ENCODE data around the gene DOCK6.
A peak's percentile ranks its signal among the peaks of the same experiment; 100 is the strongest.

DOCK6 gene, protein sequence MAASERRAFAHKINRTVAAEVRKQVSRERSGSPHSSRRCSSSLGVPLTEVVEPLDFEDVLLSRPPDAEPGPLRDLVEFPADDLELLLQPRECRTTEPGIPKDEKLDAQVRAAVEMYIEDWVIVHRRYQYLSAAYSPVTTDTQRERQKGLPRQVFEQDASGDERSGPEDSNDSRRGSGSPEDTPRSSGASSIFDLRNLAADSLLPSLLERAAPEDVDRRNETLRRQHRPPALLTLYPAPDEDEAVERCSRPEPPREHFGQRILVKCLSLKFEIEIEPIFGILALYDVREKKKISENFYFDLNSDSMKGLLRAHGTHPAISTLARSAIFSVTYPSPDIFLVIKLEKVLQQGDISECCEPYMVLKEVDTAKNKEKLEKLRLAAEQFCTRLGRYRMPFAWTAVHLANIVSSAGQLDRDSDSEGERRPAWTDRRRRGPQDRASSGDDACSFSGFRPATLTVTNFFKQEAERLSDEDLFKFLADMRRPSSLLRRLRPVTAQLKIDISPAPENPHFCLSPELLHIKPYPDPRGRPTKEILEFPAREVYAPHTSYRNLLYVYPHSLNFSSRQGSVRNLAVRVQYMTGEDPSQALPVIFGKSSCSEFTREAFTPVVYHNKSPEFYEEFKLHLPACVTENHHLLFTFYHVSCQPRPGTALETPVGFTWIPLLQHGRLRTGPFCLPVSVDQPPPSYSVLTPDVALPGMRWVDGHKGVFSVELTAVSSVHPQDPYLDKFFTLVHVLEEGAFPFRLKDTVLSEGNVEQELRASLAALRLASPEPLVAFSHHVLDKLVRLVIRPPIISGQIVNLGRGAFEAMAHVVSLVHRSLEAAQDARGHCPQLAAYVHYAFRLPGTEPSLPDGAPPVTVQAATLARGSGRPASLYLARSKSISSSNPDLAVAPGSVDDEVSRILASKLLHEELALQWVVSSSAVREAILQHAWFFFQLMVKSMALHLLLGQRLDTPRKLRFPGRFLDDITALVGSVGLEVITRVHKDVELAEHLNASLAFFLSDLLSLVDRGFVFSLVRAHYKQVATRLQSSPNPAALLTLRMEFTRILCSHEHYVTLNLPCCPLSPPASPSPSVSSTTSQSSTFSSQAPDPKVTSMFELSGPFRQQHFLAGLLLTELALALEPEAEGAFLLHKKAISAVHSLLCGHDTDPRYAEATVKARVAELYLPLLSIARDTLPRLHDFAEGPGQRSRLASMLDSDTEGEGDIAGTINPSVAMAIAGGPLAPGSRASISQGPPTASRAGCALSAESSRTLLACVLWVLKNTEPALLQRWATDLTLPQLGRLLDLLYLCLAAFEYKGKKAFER (N-terminal part only)

DNA sequence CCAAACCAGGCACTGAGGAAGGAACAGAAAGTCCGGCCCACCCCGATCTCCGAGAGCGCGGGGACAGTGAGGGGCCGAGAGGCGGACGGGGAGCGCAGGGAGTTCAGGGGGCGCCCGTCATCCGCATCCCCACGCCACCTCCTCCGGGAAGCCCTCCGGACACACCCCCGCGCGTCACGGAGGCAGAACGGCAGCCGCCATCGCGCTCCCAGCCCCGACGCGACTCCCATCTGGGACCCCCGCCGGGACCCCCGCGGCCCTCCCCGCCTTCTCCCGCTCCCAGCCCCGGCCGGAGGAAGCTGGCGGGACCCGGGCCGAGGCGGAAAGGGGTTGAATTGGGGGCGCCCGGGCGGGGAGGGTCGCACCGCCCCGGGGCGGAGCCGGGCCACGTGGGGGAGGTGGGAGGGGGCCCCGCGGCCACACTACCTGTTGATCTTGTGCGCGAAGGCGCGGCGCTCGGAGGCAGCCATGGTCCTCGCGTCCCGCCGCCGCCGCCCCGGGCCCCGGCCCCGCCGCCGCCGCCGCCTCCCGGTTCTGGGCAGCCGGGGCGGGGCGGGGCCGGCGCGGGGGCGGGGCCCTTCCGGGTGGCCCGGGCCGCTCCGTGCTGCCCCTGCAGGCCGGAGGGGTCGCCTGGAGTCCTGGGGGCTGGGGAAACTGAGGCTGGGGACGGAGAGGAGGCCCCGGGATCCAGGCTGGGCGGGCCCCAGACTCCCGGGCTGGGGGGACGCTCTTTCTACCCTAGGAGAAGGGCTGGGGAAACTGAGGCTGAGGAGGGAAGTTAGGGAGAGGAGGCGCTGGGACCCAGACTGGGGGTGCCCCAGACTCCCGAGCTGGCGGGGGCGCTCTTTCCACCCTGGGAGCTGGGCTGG, at the start of gene DOCK6:
TSS of gene DOCK6 (minus strand) at position 554 of the 869 bp plus-strand sequence. CDS start at position 470, 84 bp downstream.
- no peak for DNase-seq

DNA sequence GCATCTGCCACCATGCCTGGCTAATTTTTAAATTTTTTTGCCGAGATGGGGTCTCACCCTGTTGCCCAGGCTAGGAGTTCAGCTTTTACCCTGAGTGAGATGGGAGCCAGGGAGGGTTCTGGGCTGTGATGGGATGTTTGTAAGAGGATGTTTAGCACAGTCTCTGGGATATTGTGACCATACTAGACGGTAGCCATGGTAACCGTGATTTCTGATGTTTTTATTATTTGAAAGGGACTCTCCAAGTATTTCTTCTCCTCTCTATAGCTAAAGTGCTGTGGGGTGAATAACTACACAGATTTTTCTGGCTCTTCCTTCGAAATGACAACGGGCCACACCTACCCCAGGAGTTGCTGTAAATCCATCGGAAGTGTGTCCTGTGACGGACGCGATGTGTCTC, 44.0 kb upstream of the DOCK6 start:
- no peak for DNase-seq

DNA sequence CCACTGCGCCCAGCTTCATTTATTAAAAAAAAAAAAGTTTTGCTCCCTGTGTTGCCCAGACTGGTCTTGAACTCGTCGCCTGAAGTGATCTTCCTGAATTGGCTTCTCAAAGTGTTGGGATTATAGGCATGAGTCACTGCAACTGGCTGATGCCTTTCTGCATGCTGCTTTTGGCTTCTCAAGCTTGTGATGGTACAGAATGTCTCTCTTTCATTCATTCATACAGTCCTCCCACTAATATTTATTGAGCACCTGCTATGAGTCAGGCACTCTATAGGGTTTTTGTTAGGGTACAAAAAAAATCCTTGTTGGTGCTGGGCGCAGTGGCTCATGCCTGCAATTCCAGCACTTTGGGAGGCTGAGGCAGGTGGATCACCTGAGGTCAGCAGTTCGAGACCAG, 42.6 kb upstream of the DOCK6 start:
- DNase-seq: peak; percentile 31

DNA sequence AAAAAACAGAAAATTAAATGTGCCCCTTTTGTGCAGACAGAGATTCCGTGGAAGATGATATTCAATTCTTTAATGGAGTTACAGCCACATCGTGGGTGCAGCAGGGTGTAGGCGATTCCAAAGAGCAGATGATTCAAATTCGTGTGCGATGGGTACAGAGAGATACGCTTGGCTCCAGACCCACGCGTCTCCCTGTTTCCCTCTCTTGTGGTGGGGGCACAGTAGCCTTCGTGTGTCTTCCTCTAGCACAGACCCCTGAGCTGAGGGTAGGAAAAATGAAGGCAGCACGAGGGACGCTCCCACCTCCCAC, 38.4 kb upstream of the DOCK6 start:
- no peak for DNase-seq

DNA sequence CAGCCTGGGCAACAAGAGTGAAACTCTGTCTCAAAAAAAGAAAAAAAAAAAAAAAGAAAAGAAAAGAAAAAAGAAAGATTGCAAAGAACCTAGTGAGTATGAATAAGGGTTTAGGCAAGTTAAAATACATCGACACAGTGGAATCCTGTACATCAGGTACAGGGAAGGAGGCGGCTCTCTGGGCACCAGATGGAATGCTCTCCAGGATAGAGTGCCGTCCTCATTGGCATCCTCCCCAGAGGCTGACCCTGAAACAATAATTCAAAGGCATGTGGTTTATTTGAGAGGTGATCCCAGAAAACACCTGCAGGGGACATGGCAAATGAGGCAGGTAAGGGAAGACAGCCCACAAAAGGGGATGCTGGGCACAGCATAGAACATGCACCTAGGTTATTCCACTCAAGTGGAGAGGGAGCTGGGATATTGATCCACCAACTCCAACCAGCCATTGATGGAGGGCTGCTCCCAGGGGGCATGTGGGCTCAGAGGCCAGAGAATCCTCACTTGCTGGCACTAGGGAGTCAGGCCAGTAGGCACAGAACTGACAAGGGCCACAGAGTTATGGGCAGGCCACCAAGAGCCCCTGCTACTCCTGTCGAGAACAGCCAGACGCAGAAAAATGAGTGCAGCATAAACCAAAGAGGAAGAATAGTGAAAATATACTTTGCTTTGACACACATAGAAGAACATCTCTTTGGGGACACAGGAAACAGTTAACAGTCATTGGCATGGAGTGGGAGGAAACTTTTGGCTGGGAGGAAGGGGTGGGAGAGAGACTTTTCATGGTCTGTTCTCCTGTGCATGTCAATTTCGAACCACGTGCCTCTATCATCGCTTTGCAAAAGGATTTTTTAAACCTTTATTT, 37.9 kb upstream of the DOCK6 start:
- no peak for DNase-seq

DNA sequence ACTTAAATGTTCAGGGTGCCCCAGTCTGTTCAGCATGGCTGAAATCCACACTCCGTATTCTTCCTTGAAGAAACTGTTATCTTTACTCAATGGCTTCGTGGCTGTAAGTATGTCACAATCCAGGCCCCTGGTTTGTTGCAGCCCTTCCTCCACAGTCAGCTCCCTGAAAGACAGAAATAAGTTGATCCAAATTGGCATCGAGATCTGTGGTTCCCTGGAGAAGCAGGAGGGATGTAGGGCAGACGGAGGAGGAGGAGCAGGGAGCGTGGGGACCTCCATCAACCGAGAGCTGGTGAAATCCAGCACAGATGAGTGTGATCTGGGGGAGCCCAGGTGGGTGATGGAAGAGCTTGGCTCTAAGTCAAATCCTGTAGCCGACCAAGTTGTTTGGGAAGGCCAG, 33.9 kb upstream of the DOCK6 start:
- peak; percentile 63 for DNase-seq

DNA sequence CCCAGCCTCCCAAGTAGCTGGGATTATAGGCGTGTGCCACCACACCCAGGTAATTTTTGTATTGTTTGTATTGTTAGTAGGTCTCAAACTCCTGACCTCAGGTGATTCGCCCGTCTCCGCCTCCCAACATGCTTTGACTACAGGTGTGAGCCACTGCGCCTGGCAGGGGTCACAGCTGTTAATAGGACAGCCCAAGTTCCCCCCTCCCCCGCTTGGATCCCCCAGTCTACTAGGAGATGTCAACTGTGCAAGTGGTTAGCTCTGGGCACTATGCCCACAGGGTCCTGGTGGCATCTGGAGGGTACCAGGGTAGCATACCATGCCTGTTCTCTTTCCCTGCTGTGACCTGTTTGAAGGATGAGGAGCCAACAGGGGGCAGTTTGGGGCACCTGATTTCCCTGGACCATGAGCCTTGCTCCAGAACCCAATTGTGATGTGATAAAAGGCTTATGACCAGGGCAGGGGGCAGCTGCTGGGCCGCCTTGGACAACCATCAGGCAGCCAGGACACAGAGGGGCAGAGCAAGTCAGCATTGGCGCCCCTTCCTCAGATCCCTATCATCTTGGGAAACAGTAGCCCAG, 33.4 kb upstream of the DOCK6 start, which contains the start of gene TSPAN16:
TSS of gene TSPAN16 (plus strand) at position 496 of the 581 bp plus-strand sequence. CDS start 138 bp downstream, outside the sequence.
- DNase-seq: no peak

DNA sequence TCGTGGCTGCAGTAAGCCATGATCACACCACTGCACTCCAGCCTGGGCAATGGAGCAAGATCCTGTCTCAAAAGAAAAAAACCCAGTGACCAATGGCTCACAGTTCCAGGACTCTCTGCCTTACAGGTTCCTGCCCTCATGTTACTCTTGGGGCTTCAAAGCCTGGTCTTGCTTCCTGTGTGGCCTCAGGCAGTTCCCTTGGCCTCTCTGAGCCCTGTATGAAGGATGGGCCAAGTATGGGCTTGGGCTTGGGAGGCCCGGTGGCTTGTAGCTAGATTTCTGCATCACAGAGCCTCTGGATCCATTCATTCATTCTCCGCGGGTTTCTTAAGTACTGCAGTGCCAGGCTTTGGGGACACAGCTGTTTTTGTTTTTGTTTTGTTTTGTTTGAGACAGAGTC, 32.9 kb upstream of the DOCK6 start:
- DNase-seq: no peak

DNA sequence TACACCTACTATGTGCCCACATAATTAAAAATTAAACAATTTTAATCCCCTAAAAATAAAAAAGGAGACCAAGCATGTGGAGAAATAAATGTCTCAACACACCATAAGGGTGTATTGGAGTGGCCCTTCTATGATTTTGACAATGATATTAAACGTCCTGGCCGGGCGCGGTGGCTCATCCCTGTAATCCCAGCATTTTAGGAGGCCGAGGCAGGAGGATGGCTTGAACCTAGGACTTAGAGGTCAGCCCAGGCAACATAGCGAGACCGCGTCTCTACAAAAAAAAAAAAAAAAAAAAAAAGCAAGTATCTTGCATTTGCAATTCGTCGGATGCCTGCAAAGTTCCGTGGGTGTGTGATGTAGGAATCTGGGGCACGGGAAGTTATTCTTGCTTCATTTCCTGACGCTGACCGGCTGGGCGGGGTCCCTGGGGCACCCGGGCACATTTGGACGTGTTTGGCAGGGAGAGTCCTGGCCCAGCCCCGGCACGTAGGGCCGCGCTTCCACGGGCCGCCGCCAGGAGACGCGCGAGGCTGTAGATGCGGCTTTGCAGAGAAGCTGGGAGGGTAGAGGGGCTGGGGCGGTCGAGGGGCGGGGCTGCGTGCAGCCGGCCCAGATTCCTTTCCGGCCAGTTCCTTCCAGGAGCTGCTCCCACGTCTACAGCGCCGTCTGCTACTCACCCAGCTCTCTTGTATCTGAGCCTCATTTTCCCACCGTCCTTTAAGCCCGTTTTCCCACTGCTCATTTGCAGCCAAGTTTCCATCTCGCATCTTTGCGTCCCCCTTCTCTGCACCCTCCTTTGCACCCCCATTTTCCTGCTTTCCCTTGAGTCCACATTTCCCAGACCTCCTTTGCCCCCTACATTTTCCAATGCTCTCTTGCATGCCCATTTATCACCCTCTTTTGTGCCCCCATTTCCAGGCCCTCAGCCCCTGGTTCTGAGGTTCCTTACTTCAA, 31.4 kb upstream of the DOCK6 start:
- peak; percentile 99 for DNase-seq

DNA sequence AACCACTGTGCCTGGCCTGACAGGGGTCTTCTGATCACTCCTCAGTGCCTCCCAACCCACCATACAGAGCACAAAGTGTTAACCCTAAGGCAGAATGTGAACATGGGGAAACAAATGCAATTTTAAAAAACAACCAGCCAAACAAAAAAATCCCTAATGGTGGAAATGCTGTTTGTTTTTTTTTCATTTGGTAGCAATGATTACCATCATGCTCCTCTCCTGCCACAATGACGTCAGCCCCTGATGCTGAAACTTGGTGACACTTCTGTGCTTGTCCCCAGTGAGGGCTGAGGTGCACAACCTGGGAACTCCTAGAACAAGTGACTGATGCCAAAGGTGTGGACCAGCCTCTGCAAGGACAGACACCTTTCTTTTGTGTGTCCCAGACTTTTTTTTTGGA, 29.7 kb upstream of the DOCK6 start:
- peak; percentile 23 for DNase-seq

DNA sequence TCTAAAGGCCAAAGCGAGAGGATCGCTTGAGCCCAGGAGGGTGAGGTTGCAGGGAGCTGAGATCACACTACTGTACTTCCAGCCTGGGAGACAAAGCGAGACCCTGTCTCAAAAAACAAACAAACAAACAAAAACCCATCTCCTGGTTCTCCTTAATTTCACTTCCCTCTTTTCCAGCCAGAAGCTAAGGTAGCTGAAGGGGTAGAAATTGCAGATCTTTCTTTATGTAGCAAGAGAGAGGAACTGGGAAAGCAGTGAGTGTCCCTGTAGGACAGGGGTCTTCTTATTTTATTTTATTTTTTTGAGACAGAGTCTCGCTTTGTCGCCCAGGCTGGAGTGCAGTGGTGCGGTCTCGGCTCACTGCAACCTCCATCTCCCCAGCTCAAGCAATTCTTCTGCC, 29.1 kb upstream of the DOCK6 start:
- DNase-seq: peak; percentile 52

DNA sequence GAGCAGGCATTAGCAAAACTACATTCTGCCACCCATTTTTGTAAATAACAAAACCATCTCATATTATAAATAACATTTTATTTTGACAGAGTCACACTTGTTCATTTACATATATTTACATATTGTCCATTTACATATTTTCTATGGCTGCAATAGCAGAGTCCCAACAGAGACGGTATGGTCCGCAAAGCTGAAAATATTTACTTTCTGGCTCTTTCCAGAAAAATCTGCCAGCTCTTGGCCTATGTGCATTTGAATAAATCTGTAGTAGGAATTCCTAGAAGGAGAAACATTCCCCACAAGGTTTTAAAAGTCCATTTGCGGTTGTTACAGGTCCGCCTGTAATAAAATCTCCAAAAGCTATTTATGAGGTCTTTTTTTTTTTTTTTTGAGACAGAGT, 27.9 kb upstream of the DOCK6 start:
- DNase-seq: no peak

DNA sequence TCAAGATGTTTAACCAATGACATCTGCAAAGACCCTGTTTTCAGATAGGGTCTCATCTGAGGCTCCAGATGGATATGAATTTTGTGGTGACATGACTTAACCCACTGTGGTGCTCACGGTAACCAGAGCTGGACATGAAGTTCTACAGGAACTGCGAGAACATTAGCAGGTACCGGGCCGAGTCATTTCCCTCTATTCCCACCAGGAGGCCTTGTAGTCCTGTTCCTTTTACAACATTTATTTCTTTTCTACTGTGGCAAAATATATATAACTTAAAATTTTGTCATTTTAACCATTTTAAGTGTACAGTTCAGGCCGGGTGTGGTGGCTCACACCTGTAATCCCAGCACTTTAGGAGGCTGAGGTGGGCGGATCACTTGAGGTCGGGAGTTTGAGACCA, 26.0 kb upstream of the DOCK6 start:
- peak; percentile 29 for DNase-seq

DNA sequence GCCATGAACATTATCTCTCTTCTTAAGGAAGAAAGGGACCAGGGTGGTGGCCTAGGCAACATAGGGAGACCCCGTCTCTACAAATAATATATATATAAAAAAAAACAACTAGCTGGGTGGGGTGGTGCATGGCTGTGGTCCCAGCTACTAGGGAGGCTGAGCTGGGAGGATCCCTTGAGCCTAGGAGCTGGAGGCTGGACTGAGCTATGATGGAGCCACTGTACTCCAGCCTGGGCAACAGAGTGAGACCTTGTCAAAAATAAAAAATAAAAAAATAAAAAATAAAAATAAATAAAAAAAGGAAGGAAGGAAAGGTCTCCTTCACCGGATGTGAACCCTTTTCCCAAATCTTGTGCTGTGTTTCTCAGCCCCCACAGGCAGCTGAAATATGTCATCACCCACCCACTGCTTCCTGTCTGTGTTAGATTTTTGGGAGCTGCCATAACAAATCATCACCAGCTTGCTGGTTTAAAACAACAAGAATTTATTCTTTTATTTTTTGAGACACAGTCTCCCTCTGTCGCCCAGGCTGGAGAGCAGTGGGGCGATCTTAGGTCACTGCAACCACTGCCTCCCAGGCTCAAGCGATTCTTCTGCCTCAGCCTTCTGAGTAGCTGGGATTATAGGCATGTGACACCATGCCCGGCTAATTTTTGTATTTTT, 24.1 kb upstream of the DOCK6 start:
- DNase-seq: peak; percentile 60

DNA sequence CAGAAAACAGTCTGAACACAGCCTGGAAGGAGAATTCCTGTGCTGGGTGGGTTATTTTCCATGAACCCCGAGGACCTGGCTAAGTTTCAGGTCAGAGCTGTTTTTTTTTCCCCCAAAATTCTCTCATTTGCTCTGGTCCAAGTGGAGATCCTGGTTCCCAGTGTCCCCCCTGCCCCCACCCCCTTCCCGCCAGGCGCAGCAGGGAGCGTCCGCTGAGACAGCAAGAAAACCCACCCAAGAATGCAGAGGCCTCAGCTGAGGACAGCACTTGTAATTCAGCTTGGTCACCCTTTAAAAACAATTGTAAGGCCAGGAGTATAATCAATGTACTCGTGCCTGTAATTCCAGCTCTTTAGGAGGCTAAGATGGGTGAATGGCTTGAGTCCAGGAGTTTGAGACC, 22.2 kb upstream of the DOCK6 start:
- no peak for DNase-seq

DNA sequence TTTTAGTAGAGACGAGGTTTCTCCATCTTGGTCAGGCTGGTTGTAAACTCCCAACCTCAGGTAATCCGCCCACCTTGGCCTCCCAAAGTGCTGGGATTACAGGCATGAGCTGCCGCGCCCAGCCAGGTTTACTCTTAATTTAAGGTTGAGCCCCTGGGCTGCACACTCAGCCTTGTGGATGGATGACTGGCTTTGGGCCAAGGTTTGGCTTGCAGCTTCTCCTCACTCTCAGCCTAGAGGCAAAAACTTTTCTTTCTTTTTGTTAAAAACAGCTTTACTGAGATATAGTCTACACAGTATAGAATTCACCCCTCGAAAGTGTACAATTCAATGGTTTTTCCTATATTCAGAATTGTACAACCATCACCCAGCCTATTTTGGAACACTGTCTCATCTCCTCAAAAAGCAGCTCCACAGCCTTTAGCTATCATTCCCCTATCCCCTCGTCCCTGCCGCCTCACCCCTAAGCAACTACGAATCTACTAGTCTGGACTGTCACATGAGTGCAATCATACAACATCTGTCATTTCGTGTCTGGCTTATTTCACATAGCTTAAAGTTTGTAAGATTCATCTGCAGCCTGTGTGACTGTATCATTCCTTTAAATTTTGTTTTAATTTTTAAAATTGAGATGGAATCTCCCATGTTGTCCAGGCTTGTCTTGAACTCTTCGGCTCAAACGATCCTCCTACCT, 19.2 kb upstream of the DOCK6 start:
- DNase-seq: no peak

DNA sequence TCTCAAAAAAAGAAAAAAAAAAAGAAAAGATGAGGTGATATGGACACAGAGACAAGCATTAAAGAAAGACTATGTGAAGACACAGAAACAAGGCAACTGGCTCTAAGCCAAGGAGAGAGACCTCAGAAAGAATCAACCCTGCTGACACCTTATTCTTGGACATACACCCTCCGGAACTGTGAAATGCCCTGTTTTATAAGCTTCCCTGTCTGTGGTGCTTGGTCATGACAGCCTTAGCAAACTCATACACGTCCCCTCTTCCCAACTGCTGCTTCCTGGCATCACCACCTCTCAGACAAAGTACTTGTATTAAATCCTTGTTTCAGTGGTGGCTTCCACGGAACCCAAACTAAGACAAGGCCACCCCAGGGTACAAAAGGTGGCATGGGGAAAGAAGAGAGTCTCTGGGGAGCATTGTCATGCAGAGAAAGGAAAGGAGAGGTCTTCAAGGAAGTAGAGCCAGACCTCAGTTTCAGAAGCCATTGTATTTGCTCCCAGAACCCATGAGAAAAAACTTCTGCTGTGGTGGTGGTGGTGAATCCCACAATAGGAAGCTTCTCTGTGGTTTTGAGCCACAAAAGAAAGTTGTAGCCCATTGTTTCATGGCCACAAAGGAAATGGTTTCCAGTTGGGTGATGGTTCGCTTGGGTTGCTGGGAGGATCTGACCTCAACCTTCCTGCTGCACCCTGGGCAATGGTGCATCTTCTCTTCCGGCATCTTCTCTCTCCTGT, 17.3 kb upstream of the DOCK6 start:
- peak; percentile 100 for DNase-seq

DNA sequence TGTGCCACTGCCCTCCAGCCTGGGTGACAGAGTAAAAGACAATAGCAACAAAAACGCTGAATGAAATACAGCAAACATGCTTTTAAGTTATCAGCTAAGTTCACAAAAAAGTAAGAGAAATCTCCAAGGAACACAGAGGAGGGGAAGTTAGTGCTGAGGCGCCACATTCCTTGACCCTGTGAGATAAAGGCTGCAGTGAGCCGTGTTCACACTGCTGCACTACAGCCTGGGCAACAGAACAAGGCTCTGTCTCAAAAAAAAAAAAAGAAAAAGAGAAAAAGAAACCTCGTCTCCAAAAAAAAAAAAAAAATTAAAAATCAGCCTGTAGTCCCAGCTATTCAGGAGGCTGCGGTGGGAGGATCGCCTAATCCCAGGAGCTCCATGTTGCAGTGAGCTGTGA, 16.3 kb upstream of the DOCK6 start:
- no peak for DNase-seq
